Stomach smooth muscle (tissue), 2 donors: Measurements from ENCODE around the gene OTOA.
"Not testable (repeated sequence)": the region's sequence is repeated elsewhere in the genome, so short reads cannot be mapped to it uniquely, and the experiment has no call there.

Source experiments
- H3K27ac ChIP-seq: one replicate; pipeline ENCODE4 v1.7.0; 2013; ENCODE audit warnings: mild to moderate bottlenecking, low read length, inconsistent platforms
- H3K27me3 ChIP-seq, 2 donors: one replicate each; pipeline ENCODE4 v1.7.0; 2013; ENCODE audit warnings: low read length in 2 of 2; ENCODE audit not compliant: insufficient read depth in 2 of 2, control insufficient read depth in 1 of 2
- H3K36me3 ChIP-seq, 2 donors: one replicate each; pipeline ENCODE4 v1.7.0; 2013; ENCODE audit warnings: low read length in 2 of 2; ENCODE audit not compliant: control insufficient read depth in 2 of 2, insufficient read depth in 2 of 2
- H3K4me1 ChIP-seq: one replicate; pipeline ENCODE4 v1.7.0; 2013; ENCODE audit warnings: low read length; ENCODE audit not compliant: control insufficient read depth, insufficient read depth
- H3K4me3 ChIP-seq, 2 donors: one replicate each; pipeline ENCODE4 v1.7.0; 2013; ENCODE audit warnings: low read length in 2 of 2
- H3K9ac ChIP-seq, 2 donors: one replicate each; pipeline ENCODE4 v1.7.0; 2013; ENCODE audit warnings: low read length in 2 of 2, mild to moderate bottlenecking in 1 of 2
- H3K9me3 ChIP-seq, 2 donors: one replicate each; pipeline ENCODE4 v1.7.0; 2013; ENCODE audit warnings: low read length in 2 of 2; ENCODE audit not compliant: control insufficient read depth in 2 of 2
- donor health status: healthy.
- donor health status: Pancreatic carcinoma.

OTOA gene

GRCh38 chr16:21719283-21719682, 55.5 kb downstream of the OTOA start:
- Histone ChIP-seq H3K27ac (no peak overlapping the region), H3K4me1 (no peaks in the 10 kb centered on the region), H3K27me3 (no peaks in the 10 kb centered on the region), H3K36me3 (no peaks in the 10 kb centered on the region), H3K9me3 (no peaks in the 10 kb centered on the region), H3K9ac (no peak overlapping the region), H3K4me3 (no peak overlapping the region)

GRCh38 chr16:21720533-21720932, 56.8 kb downstream of the OTOA start:
- H3K4me3 ChIP-seq: no peak overlapping the region
- no peaks in the 10 kb centered on the region for H3K9me3 ChIP-seq
- H3K36me3 ChIP-seq: no peaks in the 10 kb centered on the region
- no peak overlapping the region for H3K9ac ChIP-seq
- H3K4me1 ChIP-seq: no peaks in the 10 kb centered on the region
- H3K27me3 ChIP-seq: no peaks in the 10 kb centered on the region
- no peak overlapping the region for H3K27ac ChIP-seq

- Histone ChIP-seq H3K4me3 (no peak overlapping the region), H3K36me3 (no peaks in the 10 kb centered on the region), H3K9me3 (no peaks in the 10 kb centered on the region), H3K27me3 (no peaks in the 10 kb centered on the region), H3K4me1 (no peaks in the 10 kb centered on the region), H3K9ac (no peak overlapping the region), H3K27ac (no peak overlapping the region)
Observed at GRCh38 chr16:21722771-21723455, 59.1 kb downstream of the OTOA start.

DNA sequence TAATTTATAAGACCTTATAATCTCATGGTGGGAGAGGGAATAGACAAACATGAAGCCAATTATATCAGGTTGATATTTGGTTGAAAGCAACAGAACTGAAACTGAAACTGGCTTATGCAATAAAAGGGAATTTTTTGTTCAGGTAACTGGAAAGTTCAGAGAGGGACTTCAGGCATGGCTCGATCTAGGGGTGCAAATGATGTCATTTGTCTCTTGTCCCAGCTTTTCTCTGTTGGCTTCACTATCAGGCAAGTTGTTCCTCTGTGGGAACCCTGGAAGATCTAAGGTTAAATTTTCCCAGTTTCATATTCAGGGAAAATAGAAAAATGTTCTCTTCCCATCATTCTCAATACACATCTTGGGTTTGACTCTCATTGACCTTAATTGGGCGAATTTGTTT, 59.8 kb downstream of the OTOA start:
- no peak overlapping the region for H3K4me3 ChIP-seq
- H3K9ac ChIP-seq: no peak overlapping the region
- no peaks in the 10 kb centered on the region for H3K4me1 ChIP-seq
- no peaks in the 10 kb centered on the region for H3K9me3 ChIP-seq
- no peaks in the 10 kb centered on the region for H3K36me3 ChIP-seq
- peaks cover 0 to 3% of the 10 kb centered on the region in 2 donors for H3K27me3 ChIP-seq
- no peak overlapping the region for H3K27ac ChIP-seq

DNA sequence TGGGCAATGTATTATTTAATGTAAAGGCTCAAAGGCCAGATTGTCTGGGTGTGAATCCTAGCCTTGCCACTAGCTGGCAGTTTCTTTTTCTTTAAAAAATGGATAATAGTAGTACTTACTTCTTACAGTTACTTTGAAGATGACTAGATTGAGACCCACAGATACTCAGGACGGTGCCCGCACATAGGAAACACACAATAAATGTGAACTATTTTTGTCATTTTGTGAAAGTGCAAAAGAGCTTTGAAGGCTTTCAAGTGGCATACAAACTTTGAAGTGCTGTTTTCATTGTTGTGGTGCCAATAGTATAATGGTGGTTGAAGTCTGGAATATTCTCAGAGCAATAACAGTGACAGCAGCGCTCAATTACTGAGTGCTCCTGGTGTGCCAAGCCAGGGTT, 63.6 kb downstream of the OTOA start:
- Histone ChIP-seq H3K4me1 (no peaks in the 10 kb centered on the region), H3K36me3 (no peaks in the 10 kb centered on the region), H3K9me3 (no peaks in the 10 kb centered on the region), H3K27me3 (peaks cover 0 to 3% of the 10 kb centered on the region in 2 donors), H3K9ac (no peak overlapping the region), H3K4me3 (no peak overlapping the region), H3K27ac (no peak overlapping the region)

DNA sequence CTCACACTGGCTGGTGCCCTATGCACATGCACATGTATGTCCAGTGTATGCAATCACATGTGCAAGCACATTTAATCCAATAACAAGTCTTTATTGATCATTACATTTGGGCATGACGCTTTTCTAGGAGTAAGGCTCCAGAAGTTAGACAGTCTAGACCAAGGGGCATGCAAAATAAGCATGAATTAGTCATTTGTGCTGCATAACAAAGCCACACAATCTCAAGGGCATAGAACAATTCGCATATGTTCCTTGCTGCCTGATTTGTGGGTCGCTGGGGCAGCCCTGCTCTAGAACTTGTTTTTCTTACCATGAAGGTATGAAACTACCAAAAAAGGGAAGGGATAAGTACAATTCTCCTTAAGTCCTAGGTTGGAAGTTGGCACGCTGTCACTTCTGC, 67.5 kb downstream of the OTOA start:
- H3K4me1 ChIP-seq, H3K9ac ChIP-seq, H3K27me3 ChIP-seq: not testable (repeated sequence)

DNA sequence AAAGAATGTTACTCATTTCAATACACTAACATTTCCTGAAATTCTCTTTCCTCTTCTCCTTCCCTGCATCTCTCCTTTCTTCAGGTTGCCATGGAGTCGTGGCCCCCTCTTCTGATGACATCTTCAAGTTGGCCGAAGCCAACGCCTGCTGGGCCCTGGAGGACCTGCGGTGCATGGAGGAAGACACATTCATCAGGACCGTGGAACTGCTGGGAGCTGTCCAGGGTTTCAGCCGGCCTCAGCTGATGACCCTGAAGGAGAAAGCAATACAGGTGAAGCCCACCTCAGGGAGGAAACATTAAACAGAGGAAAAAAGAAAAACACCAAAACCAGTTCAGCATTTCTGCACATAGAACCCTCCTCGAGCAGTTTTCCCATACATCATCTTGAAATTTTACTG, 76.9 kb downstream of the OTOA start:
- H3K9ac ChIP-seq, H3K9me3 ChIP-seq, H3K36me3 ChIP-seq, H3K4me1 ChIP-seq, H3K27ac ChIP-seq, H3K4me3 ChIP-seq, H3K27me3 ChIP-seq: not testable (repeated sequence)

More for the DNA sequence above, 67.5 kb downstream of the OTOA start:
- H3K36me3 ChIP-seq, H3K4me3 ChIP-seq, H3K9me3 ChIP-seq, H3K27ac ChIP-seq: not testable (repeated sequence)

DNA sequence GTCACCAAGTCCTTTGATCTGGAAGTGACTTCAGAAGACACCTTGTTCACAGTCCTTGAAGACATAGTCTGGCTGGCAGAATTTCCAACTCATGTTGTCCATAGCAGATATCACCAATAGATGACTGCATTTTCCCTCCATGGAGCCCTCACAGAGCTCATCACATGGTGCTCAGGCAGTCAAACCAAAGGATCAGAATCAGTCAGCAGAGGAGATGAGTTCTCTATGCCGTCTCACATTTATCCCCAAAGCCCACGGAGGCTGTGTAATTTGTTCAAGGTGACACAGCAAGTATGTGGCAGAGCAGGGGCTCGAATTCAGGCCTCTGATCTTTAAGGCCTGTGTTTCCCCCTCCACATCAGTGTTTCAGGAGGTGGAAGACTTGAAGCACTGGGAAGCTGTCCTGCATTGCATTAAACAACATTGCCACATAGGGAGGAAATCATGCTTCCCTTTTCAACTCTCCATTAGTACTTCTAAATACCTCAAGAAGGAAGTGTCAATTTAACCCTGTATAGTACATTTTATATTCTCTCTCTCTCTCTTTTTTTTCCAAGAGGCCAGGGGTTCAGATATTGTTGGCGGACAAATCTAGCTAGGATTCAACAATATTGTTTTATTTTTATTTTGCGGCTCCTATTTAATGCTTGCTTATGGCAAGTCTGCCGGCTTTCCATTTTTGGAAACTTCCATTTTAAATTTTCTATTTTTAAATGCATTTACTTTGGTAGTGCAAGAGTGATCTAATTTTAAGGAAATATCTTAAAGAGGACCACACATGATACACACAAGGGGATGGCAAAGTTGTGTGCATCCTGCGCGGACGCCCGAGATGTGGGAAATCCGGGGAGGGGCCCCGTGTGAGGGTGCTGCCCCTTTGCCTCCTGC, 92.7 kb downstream of the OTOA start:
- H3K4me3 ChIP-seq, H3K9me3 ChIP-seq, H3K4me1 ChIP-seq, H3K9ac ChIP-seq, H3K36me3 ChIP-seq, H3K27ac ChIP-seq, H3K27me3 ChIP-seq: not testable (repeated sequence)

- H3K27ac ChIP-seq, H3K9me3 ChIP-seq, H3K36me3 ChIP-seq, H3K4me3 ChIP-seq, H3K9ac ChIP-seq, H3K27me3 ChIP-seq, H3K4me1 ChIP-seq: not testable (repeated sequence)
Observed at GRCh38 chr16:21757080-21757671, 93.4 kb downstream of the OTOA start.

GRCh38 chr16:21768280-21768679, 104.5 kb downstream of the OTOA start:
- not testable (repeated sequence) for H3K4me3 ChIP-seq, H3K9ac ChIP-seq, H3K27ac ChIP-seq, H3K4me1 ChIP-seq, H3K36me3 ChIP-seq, H3K27me3 ChIP-seq, H3K9me3 ChIP-seq

- not testable (repeated sequence) for H3K36me3 ChIP-seq, H3K27ac ChIP-seq, H3K9me3 ChIP-seq, H3K9ac ChIP-seq, H3K4me1 ChIP-seq, H3K4me3 ChIP-seq, H3K27me3 ChIP-seq
Observed at GRCh38 chr16:21768810-21769209, 105.0 kb downstream of the OTOA start.
